Activated gamma-delta T cell (primary cell): ENCODE measurements around the gene MRPL9.

Experiments
- DNase-seq: peaks from one replicate; lab custom pipeline; 2025; lab: John Stamatoyannopoulos, UW

The MRPL9 gene

DNA sequence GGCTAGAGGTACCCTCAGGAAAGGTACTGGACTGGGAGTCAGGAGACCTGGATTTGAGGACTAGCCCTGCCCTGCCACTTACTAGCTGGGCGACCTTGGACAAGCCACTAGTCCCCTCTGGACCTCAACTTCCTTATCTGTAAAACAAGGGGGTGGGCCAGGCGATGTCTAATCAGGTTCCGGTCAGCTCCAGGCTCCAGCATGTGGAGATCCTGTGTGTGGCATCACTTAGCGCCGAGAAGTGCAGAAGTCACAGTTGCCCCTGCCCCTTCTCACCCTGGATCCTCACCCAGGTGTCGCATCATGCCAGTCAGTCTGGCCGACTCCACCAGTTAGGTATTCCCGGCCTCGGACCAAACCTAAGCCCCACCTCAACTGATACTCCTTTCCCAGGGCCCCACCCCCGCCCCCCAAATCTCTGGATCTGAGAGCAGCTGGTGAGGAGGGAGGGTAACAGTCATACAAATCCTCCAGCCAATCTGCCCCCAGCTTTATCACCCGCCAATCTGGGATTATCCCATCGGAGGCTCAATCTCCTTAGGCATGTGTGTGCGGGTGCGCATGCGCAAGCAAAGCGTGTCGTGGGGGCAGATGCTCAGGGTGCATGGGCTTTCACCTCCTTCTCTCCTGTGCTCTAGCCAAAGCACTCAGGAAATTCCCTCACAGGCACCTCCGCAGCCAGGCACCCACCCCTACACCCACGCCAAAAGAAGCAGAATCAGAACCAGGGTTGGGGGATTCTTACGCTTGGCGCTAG lies 52.1 kb downstream of the MRPL9 start:
- DNase-seq: no peak

DNA sequence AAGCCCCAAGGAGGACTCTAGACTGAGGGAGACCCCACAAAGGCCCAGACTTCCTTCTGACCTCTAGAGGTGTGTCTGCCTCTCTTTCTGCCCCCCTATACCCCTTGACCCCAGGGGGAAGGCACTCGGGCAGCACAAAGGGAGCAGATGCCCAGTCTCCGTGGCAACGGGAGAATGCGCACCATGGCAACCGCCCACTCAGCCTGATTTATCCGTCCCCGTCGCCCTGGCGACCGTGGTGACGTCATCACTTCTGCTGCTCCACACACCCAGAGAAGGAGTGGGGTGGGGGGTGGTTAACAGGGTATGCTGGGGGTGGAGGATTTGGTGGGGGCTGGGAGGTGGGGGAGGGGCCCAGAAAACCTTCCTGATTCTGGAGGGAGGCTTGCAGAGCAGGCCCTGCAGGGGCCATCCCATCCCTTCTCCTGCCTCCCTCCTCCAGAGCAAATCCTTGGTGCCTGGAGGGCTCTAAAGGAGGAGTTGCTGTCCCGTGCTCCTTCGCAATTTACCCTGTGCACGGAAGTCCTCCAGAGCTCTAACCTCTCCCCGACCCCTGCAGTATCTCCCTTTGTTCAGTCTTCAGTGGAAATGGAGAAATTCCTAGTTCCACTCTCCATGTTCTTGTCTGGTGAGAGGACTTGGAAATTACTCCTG lies 53.0 kb downstream of the MRPL9 start:
- no peak for DNase-seq
